ENCODE data around the gene ATP2B3.

Gene ATP2B3

GRCh38 chrX:153525451-153525850, 8.0 kb downstream of the ATP2B3 start:
- TF ChIP-seq, protein P1, sequence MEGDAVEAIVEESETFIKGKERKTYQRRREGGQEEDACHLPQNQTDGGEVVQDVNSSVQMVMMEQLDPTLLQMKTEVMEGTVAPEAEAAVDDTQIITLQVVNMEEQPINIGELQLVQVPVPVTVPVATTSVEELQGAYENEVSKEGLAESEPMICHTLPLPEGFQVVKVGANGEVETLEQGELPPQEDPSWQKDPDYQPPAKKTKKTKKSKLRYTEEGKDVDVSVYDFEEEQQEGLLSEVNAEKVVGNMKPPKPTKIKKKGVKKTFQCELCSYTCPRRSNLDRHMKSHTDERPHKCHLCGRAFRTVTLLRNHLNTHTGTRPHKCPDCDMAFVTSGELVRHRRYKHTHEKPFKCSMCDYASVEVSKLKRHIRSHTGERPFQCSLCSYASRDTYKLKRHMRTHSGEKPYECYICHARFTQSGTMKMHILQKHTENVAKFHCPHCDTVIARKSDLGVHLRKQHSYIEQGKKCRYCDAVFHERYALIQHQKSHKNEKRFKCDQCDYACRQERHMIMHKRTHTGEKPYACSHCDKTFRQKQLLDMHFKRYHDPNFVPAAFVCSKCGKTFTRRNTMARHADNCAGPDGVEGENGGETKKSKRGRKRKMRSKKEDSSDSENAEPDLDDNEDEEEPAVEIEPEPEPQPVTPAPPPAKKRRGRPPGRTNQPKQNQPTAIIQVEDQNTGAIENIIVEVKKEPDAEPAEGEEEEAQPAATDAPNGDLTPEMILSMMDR (IDR thresholded peaks at IDR 0.05; ENCODE audit: low read depth, low read length) = no peak
- no peak for DNase-seq (ENCODE audit: low read depth in 2 of 2)
- H3K4me3 ChIP-seq (replicated peaks in 1 of 2; ENCODE audit: low read depth in 2 of 2, low read length in 2 of 2) = no peak overlapping the region

GRCh38 chrX:153526042-153526441, 8.6 kb downstream of the ATP2B3 start:
- TF ChIP-seq, protein P1 (IDR thresholded peaks at IDR 0.05; ENCODE audit: low read depth, low read length) = no peak
- no peak overlapping the region for H3K4me3 ChIP-seq (replicated peaks in 1 of 2; ENCODE audit: low read depth in 2 of 2, low read length in 2 of 2)
- no peak for DNase-seq (ENCODE audit: low read depth in 2 of 2)

GRCh38 chrX:153526801-153527200, 9.4 kb downstream of the ATP2B3 start:
- DNase-seq (ENCODE audit: low read depth in 2 of 2) = no peak
- no peak overlapping the region for H3K4me3 ChIP-seq (replicated peaks in 1 of 2; ENCODE audit: low read depth in 2 of 2, low read length in 2 of 2)
- TF ChIP-seq, protein P1 (IDR thresholded peaks at IDR 0.05; ENCODE audit: low read depth, low read length) = no peak

- TF ChIP-seq, protein P1 (IDR thresholded peaks at IDR 0.05; ENCODE audit: low read depth, low read length) = no peak
- H3K4me3 ChIP-seq (replicated peaks in 1 of 2; ENCODE audit: low read depth in 2 of 2, low read length in 2 of 2) = no peak overlapping the region
- DNase-seq (ENCODE audit: low read depth in 2 of 2) = no peak
Observed at GRCh38 chrX:153527208-153527607, 9.8 kb downstream of the ATP2B3 start.

GRCh38 chrX:153530411-153531129, 13.1 kb downstream of the ATP2B3 start:
- DNase-seq (ENCODE audit: low read depth in 2 of 2) = no peak
- H3K4me3 ChIP-seq (replicated peaks in 1 of 2; ENCODE audit: low read depth in 2 of 2, low read length in 2 of 2) = no peak overlapping the region
- TF ChIP-seq, protein P1 (IDR thresholded peaks at IDR 0.05; ENCODE audit: low read depth, low read length) = no peak

GRCh38 chrX:153533091-153533490, 15.6 kb downstream of the ATP2B3 start:
- DNase-seq (ENCODE audit: low read depth in 2 of 2) = no peak
- no peak overlapping the region for H3K4me3 ChIP-seq (replicated peaks in 1 of 2; ENCODE audit: low read depth in 2 of 2, low read length in 2 of 2)
- TF ChIP-seq, protein P1 (IDR thresholded peaks at IDR 0.05; ENCODE audit: low read depth, low read length) = no peak

GRCh38 chrX:153537080-153537479, 19.6 kb downstream of the ATP2B3 start:
- H3K4me3 ChIP-seq (replicated peaks in 1 of 2; ENCODE audit: low read depth in 2 of 2, low read length in 2 of 2) = no peak overlapping the region
- TF ChIP-seq, protein P1 (IDR thresholded peaks at IDR 0.05; ENCODE audit: low read depth, low read length) = no peak
- DNase-seq (ENCODE audit: low read depth in 2 of 2) = no peak
